Nephron progenitor cell (in vitro differentiated cells): ENCODE results near the gene C9orf78.
A peak's percentile ranks its signal among the peaks of the same experiment; 100 is the strongest.

Source experiments
- DNase-seq: peaks from one replicate; pipeline ENCODE4 v3.0.0; 2021
- H3K27ac Mint-ChIP-seq: 2 replicates; pipeline ENCODE4 v1.8.0; 2021; ENCODE audit warnings: mild to moderate bottlenecking, moderate library complexity, mixed read lengths
- H3K27me3 Mint-ChIP-seq: 2 replicates; pipeline ENCODE4 v1.8.0; 2021; ENCODE audit warnings: mild to moderate bottlenecking, low read depth, mixed read lengths; ENCODE audit not compliant: poor library complexity
- H3K36me3 Mint-ChIP-seq: 2 replicates; pipeline ENCODE4 v1.8.0; 2021; ENCODE audit warnings: low read depth, mixed read lengths
- H3K4me1 Mint-ChIP-seq: 2 replicates; pipeline ENCODE4 v1.8.0; 2021; ENCODE audit warnings: mixed read lengths
- H3K4me3 Mint-ChIP-seq: 2 replicates; pipeline ENCODE4 v1.8.0; 2021; ENCODE audit warnings: mild to moderate bottlenecking, moderate library complexity, mixed read lengths
- H3K9me3 Mint-ChIP-seq: 2 replicates; pipeline ENCODE4 v1.8.0; 2021; ENCODE audit warnings: mild to moderate bottlenecking, moderate library complexity, mixed read lengths
- TF ChIP-seq, protein P1 (sequence below): fragments of 200-600 bp; sonication (generic); IDR thresholded peaks from 2 replicates; pipeline ENCODE4 v1.5.0; 2021; ENCODE audit warnings: antibody characterized with exemption

Gene C9orf78

DNA sequence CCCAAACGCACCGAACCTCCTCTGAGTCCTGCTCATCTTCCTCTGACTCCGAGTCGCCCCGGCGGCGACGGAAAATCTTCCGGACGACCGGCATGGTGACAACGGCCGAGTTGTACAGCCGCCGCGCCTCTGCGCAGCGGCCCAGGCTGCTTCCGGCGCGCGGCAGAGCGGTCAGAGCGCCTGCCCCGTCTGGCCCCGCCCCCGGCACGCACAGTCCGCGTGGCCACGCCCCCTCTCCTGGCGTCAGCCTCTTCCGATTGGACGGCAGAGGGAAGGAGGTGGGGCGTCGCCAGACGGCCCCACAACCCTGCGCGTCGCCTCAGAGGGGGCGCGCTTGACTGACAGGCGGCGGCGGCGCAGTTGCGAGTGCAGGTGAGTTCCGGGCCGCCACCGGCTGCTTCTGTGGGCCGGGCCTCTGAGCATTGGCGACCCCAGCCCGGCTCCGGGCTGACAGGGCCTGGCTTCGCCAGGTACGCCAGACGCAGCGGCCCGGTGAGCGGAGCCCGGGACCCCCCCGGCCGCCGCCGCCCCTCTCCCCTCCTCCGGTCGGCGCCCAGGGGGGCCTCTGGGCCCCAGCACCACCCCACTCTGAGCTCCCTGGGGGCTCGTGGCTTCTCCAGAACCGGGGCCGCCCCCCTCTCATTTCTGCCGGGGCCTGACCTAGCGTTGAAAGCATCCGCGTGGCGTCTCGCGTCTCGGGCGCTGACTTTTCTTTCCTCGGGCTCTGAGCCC is at the start of gene C9orf78, which contains the start of gene USP20:
Gene C9orf78 (minus strand): TSS at position 148 of the 732 bp plus-strand sequence. CDS start 54 bp downstream, at position 94.
Gene USP20 (plus strand): TSS at position 331 of the 732 bp plus-strand sequence. CDS start 17,098 bp downstream, outside the sequence.
- Mint-ChIP-seq H3K27me3 (no peaks in the 10 kb centered on the region), H3K27ac (peak within 1 kb of the TSS; percentile 93), H3K9me3 (no peaks in the 10 kb centered on the region), H3K4me1 (peaks cover 53% of the 10 kb centered on the region), H3K36me3 (peaks cover 20% of the 10 kb centered on the region), H3K4me3 (peak within 1 kb of the TSS; percentile 97)
- TF ChIP-seq, protein P1, sequence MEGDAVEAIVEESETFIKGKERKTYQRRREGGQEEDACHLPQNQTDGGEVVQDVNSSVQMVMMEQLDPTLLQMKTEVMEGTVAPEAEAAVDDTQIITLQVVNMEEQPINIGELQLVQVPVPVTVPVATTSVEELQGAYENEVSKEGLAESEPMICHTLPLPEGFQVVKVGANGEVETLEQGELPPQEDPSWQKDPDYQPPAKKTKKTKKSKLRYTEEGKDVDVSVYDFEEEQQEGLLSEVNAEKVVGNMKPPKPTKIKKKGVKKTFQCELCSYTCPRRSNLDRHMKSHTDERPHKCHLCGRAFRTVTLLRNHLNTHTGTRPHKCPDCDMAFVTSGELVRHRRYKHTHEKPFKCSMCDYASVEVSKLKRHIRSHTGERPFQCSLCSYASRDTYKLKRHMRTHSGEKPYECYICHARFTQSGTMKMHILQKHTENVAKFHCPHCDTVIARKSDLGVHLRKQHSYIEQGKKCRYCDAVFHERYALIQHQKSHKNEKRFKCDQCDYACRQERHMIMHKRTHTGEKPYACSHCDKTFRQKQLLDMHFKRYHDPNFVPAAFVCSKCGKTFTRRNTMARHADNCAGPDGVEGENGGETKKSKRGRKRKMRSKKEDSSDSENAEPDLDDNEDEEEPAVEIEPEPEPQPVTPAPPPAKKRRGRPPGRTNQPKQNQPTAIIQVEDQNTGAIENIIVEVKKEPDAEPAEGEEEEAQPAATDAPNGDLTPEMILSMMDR, result no peak
- peak; percentile 99 for DNase-seq

DNA sequence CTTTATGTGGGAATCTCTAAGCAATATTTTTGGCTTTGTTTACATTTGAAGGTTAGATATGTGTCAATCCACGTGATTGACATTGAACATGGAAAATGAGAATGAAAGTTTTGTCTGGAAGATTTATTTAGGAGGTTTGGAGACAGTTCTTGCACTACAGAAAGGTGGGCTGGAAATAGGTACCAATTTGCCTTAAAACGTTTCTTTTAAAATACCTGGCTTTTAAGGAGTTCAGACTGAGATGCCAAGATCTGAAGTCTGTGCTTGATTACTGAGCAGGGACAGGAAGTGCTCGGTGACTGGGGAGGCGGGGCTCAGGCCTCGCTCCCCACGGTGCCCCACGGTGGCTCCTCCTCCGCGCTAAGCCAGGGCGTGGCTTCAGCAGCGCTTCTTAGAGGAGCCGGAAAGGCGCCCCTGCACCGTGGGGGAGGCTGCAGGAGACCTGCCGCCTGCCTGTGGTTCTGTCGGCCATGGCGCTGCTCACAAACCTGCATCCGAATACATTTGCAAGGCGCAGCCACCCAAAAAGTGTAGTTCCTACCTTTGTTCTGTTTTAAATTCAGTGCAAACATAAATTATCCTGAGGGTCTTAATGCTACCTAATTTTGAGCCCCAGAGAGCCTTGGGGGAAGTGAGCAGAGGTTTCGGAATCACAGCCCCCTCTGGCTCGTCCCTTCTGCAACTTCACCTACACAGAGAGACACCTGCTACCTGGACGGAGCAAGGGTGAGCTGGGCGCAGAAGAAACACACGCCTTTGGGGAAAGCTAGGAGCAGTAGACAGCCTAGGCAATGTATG is 49.3 kb upstream of the C9orf78 start:
- Mint-ChIP-seq H3K27me3 (peaks cover 13% of the 10 kb centered on the region), H3K36me3 (peaks cover 22% of the 10 kb centered on the region), H3K27ac (peak overlapping the region; percentile 85), H3K4me3 (peak overlapping the region; percentile 75), H3K9me3 (no peaks in the 10 kb centered on the region), H3K4me1 (peaks cover 53% of the 10 kb centered on the region)
- TF ChIP-seq, protein P1, result no peak
- DNase-seq, result peak; percentile 93

DNA sequence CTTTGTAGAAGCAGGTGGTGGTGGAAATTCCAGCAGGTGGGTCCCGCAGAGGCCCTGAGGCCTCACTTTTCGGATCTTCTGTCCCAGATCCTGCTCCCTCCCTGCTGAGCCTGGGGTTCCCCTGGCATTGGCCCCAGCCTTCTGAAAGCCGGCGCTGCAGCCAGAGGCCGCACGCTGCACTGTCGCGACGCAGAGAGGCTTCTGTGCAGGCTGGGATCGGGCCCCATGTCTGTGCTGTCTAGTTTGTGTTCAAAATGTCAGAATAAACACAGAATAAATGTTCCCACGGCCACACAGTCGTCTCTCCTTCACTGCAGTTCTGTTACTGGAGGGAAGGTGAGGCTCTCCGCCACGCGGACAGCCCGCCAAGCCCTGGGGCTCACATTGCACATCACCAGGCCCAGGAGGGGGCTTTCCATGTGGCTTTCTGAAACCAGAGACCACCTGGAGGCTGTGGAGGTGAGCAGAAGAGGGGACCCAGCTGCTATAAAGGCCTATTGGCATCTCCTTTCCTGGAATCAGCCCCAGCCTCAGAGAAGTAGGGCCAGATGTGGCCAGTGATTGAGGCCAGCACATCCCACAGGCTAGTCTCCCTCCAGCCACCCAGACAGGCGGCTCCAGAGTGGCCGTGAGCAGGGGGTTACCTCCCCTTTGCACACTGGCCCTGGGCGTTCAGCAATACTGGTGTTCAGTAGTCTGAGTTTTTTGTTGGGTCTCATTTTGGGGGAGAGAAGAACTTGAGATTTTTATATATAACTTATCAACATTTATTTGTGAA is 46.7 kb upstream of the C9orf78 start:
- Mint-ChIP-seq H3K27me3 (peaks cover 3% of the 10 kb centered on the region), H3K4me3 (no peak overlapping the region), H3K9me3 (no peaks in the 10 kb centered on the region), H3K4me1 (peaks cover 31% of the 10 kb centered on the region), H3K36me3 (peaks cover 4% of the 10 kb centered on the region), H3K27ac (no peak overlapping the region)
- DNase-seq, result no peak
- TF ChIP-seq, protein P1, result no peak

DNA sequence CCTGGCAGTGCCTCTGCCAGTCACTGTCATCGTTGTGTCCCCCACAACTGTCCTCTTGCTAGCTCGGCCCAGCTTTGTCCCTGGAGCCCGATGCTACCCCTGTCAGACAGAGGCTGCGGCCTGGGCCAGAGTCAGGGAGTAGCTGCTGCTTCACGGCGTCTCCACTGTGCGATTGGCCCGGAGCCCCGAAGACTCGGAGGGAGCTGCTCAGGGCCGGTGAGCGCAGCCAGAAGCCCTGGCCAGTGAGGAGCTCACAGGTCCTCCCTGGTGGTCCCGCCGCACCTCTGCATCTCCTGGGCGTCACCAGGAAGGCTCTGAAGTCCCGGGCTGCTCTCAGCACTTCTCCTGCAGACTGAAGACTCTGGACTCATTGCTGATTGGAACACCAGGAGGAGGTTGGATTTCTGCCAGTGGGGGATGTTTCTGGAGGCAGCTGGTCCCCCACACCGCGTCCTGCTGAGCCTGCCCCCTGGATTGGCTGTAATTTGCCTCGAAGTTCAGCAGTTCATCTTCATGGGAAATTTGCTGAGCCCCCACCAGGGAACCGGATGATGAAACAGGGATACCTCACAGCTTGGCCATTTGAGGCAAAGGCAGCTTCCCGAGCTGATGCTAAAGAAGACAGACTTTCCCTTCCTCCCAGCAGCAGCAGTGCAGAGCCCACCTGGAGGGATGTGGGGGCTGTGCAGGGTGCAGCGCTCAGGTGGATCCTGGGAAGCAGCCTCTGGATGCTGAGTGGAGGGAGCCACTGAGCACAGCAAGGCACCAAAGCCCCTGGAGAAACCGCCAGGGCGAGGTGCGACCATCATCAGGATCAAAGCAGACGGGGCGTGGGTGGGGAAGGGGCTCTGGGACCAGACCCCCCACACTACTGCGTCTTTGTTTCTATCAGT is 45.8 kb upstream of the C9orf78 start:
- Mint-ChIP-seq H3K9me3 (no peaks in the 10 kb centered on the region), H3K4me3 (no peak overlapping the region), H3K36me3 (peaks cover 4% of the 10 kb centered on the region), H3K4me1 (peaks cover 26% of the 10 kb centered on the region), H3K27me3 (no peaks in the 10 kb centered on the region), H3K27ac (no peak overlapping the region)
- TF ChIP-seq, protein P1, result no peak
- DNase-seq, result no peak

DNA sequence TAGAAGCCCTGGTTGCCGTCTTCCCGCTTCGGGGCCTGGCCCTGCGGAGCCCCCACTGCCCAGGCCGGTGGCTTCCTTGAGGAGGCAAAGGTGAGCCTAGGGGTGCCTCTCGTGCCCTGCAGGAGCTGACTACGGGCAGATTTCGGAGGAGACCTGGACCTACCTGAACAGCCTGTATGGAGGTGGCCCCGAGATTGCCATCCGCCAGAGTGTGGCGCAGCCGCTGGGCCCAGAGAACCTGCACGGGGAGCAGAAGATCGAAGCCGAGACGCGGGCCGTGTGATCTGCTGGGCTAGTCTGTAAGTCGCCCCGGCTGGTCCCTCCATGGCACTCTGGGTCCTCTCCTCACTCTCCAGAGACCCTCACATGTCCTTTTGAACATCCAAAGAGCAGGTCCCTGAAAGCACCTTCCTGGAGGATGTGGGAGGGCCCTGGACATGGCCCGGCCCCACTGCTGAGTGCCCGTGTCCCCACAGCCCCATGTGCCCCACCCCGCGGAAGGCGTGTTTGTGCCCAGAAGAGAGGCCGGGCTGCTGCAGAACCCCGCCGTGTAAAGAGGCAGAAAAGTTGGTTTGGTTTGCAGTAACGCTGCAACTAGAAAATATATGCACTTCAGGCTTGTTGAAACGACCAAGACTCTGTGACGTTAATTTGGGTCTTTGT is 45.0 kb upstream of the C9orf78 start:
- Mint-ChIP-seq H3K36me3 (peaks cover 4% of the 10 kb centered on the region), H3K27ac (no peak overlapping the region), H3K27me3 (no peaks in the 10 kb centered on the region), H3K4me3 (no peak overlapping the region), H3K4me1 (peaks cover 19% of the 10 kb centered on the region), H3K9me3 (no peaks in the 10 kb centered on the region)
- TF ChIP-seq, protein P1, result no peak
- DNase-seq, result no peak
